ENCODE results near the gene NXN.

- TF ChIP-seq CTCF (IDR thresholded peaks at IDR 0.05; ENCODE audit: low read depth, low read length, poor library complexity, severe bottlenecking) (no peak), EZH2phosphoT487 (IDR thresholded peaks at IDR 0.05; ENCODE audit: borderline replicate concordance, low read length) (no peak)
These were observed 24.0 kb upstream of the NXN start for GRCh38 chr17:1003633-1003971.
